ENCODE results near the gene ALK. TPM values are rescaled to one million over a fixed set of nuclear protein-coding genes. Genes with fewer than 3 reads are reported as not detected.

ALK gene
- under 0.01 TPM in 2 replicates for total RNA-seq
- 0.01 and 0.02 TPM in 2 replicates for polyA plus RNA-seq
- polyA plus RNA-seq (2012), result not detected in 2 replicates
- not detected in 2 replicates for polyA minus RNA-seq (ENCODE audit: low replicate concordance)

DNA sequence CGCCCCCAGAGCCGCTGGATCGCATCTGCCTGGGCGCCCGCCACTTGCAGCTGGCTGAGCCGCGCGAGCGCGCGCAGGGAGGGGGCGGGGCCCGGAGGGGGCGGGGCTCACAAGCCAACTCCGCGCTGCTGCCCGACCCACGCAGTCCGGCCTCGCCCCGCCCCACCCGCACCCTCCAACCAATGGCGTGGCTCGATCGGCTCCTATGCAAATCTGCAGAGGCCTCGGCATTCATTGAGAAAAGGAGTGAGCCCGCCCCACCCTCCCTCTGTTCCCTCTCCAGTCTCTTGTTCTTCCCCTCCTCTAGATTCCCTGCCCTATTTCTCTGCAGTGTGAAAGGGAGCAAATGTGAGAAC is at the start of gene ALK:
Gene ALK, minus strand, starts transcription at position 27 of the 356 bp plus-strand sequence. CDS start 927 bp downstream, outside the sequence.
- H3K9me3 ChIP-seq (ENCODE audit: control insufficient read depth, insufficient read depth, low read depth, low read length), result no peaks in the 10 kb centered on the region
- no peaks in the 10 kb centered on the region for H3K4me1 ChIP-seq (ENCODE audit: control insufficient read depth, extremely low read depth, insufficient read depth, low read length)
- H3K27me3 ChIP-seq (ENCODE audit: control insufficient read depth, insufficient read depth, low read length), result peaks cover 16% of the 10 kb centered on the region
- H3K4me3 ChIP-seq (replicated peaks in 1 of 4; ENCODE audit: control extremely low read depth in 1 of 4, insufficient read depth in 1 of 4, low read depth in 3 of 4, low read length in 4 of 4), result peak within 1 kb of the TSS in 2 of 4 experiments; percentile 8 to 48
- no peak within 1 kb of the TSS for H3K27ac ChIP-seq (ENCODE audit: insufficient read depth, low read length)
- peak within 1 kb of the TSS; percentile 10 for H3K4me2 ChIP-seq (ENCODE audit: extremely low read depth, insufficient read depth, low read length)
- no peaks in the 10 kb centered on the region for H3K79me2 ChIP-seq (ENCODE audit: control insufficient read depth, insufficient read depth, low read length)
- DNase-seq (ENCODE audit: low read depth in 2 of 2), result peak; percentile 43 to 86
- TF ChIP-seq EZH2 (IDR thresholded peaks at IDR 0.05; ENCODE audit: low read length, missing control alignments), result no peak
- TF ChIP-seq, protein P1, sequence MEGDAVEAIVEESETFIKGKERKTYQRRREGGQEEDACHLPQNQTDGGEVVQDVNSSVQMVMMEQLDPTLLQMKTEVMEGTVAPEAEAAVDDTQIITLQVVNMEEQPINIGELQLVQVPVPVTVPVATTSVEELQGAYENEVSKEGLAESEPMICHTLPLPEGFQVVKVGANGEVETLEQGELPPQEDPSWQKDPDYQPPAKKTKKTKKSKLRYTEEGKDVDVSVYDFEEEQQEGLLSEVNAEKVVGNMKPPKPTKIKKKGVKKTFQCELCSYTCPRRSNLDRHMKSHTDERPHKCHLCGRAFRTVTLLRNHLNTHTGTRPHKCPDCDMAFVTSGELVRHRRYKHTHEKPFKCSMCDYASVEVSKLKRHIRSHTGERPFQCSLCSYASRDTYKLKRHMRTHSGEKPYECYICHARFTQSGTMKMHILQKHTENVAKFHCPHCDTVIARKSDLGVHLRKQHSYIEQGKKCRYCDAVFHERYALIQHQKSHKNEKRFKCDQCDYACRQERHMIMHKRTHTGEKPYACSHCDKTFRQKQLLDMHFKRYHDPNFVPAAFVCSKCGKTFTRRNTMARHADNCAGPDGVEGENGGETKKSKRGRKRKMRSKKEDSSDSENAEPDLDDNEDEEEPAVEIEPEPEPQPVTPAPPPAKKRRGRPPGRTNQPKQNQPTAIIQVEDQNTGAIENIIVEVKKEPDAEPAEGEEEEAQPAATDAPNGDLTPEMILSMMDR (conservative IDR thresholded peaks at IDR 0.05 in 1 of 2, IDR thresholded peaks at IDR 0.05 in 1 of 2; ENCODE audit: low read depth in 1 of 2, low read length in 2 of 2), result no peak
- no peaks in the 10 kb centered on the region for H4K20me1 ChIP-seq (ENCODE audit: control insufficient read depth, extremely low read depth, insufficient read depth, low read length)
- H3K9ac ChIP-seq (ENCODE audit: insufficient read depth, low read length), result no peak within 1 kb of the TSS
- no peaks in the 10 kb centered on the region for H3K36me3 ChIP-seq (ENCODE audit: control insufficient read depth, insufficient read depth, low read length)
- H2AFZ ChIP-seq (ENCODE audit: low read length), result no peak within 1 kb of the TSS

DNA sequence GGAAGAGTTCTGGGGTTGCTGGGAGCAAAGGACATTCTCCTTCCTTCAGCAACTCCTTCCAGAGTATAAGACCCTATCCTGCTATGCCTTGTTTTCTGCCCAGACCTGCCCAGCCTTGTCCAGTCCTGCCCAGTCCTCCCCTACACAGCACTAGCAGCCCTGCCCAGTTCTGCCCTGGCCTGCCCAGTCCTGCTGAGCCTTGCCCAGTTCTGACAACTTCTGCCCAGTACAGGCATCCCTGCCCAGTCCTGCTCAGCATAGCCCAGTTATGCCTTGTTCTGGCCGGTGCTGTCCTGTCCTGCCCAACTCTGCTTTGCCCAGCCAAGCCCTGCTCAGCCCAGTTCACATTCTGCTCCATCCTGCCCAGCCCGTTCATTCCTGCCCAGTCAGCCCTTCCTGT is 44.9 kb upstream of the ALK start:
- H4K20me1 ChIP-seq (ENCODE audit: control insufficient read depth, extremely low read depth, insufficient read depth, low read length), result no peaks in the 10 kb centered on the region

DNA sequence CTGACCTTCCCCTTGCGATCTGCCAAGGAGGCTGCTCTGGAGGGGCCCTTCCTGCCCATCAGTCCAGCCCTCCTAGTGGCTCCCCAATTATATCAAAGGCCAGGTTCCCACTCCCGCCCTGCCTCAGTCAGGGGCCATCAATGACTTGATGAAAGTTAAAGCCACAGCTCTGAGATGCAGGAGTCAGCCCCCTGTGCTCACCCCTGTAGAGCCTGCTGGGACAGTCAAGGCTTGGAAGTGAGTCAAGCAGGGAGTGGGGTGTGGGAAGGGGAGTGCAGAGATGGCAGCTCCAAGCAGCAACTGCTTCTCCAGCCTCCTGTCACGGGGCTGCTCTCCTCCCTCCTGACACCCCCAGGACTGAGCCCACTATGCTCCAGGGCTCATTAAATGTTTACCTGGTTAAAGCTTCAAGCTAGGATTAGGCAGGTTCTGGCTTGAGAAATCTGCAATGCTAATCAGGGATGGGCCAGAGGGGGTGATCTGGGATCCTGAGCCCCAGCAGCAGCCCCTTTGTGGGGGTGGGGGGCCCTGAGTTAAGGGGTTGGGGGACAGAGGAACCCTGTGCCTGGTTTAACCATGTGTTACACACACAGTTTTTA is 42.7 kb upstream of the ALK start:
- H3K79me2 ChIP-seq (ENCODE audit: control insufficient read depth, insufficient read depth, low read length), result no peaks in the 10 kb centered on the region
- DNase-seq (ENCODE audit: low read depth in 2 of 2), result no peak
- no peaks in the 10 kb centered on the region for H3K4me1 ChIP-seq (ENCODE audit: control insufficient read depth, extremely low read depth, insufficient read depth, low read length)
- no peaks in the 10 kb centered on the region for H4K20me1 ChIP-seq (ENCODE audit: control insufficient read depth, extremely low read depth, insufficient read depth, low read length)
- no peak overlapping the region for H3K9ac ChIP-seq (ENCODE audit: insufficient read depth, low read length)
- no peak overlapping the region for H2AFZ ChIP-seq (ENCODE audit: low read length)
- no peak overlapping the region for H3K4me2 ChIP-seq (ENCODE audit: extremely low read depth, insufficient read depth, low read length)
- H3K4me3 ChIP-seq (replicated peaks in 1 of 4; ENCODE audit: control extremely low read depth in 1 of 4, insufficient read depth in 1 of 4, low read depth in 3 of 4, low read length in 4 of 4), result no peak overlapping the region
- H3K27me3 ChIP-seq (ENCODE audit: control insufficient read depth, insufficient read depth, low read length), result no peaks in the 10 kb centered on the region
- H3K9me3 ChIP-seq (ENCODE audit: control insufficient read depth, insufficient read depth, low read depth, low read length), result no peaks in the 10 kb centered on the region
- no peak overlapping the region for H3K27ac ChIP-seq (ENCODE audit: insufficient read depth, low read length)
- H3K36me3 ChIP-seq (ENCODE audit: control insufficient read depth, insufficient read depth, low read length), result no peaks in the 10 kb centered on the region
- TF ChIP-seq, protein P1 (conservative IDR thresholded peaks at IDR 0.05 in 1 of 2, IDR thresholded peaks at IDR 0.05 in 1 of 2; ENCODE audit: low read depth in 1 of 2, low read length in 2 of 2), result no peak

More for the DNA sequence above, 44.9 kb upstream of the ALK start:
- Histone ChIP-seq H3K9ac (ENCODE audit: insufficient read depth, low read length) (no peak overlapping the region), H3K79me2 (ENCODE audit: control insufficient read depth, insufficient read depth, low read length) (no peaks in the 10 kb centered on the region), H2AFZ (ENCODE audit: low read length) (no peak overlapping the region), H3K36me3 (ENCODE audit: control insufficient read depth, insufficient read depth, low read length) (no peaks in the 10 kb centered on the region), H3K27ac (ENCODE audit: insufficient read depth, low read length) (no peak overlapping the region), H3K27me3 (ENCODE audit: control insufficient read depth, insufficient read depth, low read length) (no peaks in the 10 kb centered on the region), H3K4me3 (replicated peaks in 1 of 4; ENCODE audit: control extremely low read depth in 1 of 4, insufficient read depth in 1 of 4, low read depth in 3 of 4, low read length in 4 of 4) (no peak overlapping the region), H3K4me2 (ENCODE audit: extremely low read depth, insufficient read depth, low read length) (no peak overlapping the region), H3K4me1 (ENCODE audit: control insufficient read depth, extremely low read depth, insufficient read depth, low read length) (no peaks in the 10 kb centered on the region), H3K9me3 (ENCODE audit: control insufficient read depth, insufficient read depth, low read depth, low read length) (no peaks in the 10 kb centered on the region)
- no peak for DNase-seq (ENCODE audit: low read depth in 2 of 2)
- no peak for TF ChIP-seq EZH2 (IDR thresholded peaks at IDR 0.05; ENCODE audit: low read length, missing control alignments)
- TF ChIP-seq, protein P1 (conservative IDR thresholded peaks at IDR 0.05 in 1 of 2, IDR thresholded peaks at IDR 0.05 in 1 of 2; ENCODE audit: low read depth in 1 of 2, low read length in 2 of 2), result no peak
